CD14-positive monocyte (primary cell): ENCODE results near the gene CCNL1. TPM values are rescaled to one million over a fixed set of nuclear protein-coding genes. Genes with fewer than 3 reads are reported as not detected.

Source experiments
- DNase-seq, 3 donors: peaks; one replicate each; pipeline ENCODE4 v3.0.0-alpha.2; 2011 to 2022
- H2AFZ ChIP-seq: 2 replicates; pipeline ENCODE4 v1.6.0; 2012; ENCODE audit warnings: mild to moderate bottlenecking, low read depth, low read length, inconsistent platforms; ENCODE audit not compliant: insufficient read depth, poor library complexity, severe bottlenecking
- H3K27ac ChIP-seq, 2 donors: 1 replicate in 1 of 2; 2 replicates in 1 of 2; pipeline ENCODE4 v1.5.1; 2012 to 2013; ENCODE audit warnings: low read length in 2 of 2, control low read depth in 1 of 2, inconsistent platforms in 1 of 2, low read depth in 1 of 2, mild to moderate bottlenecking in 1 of 2
- H3K27me3 ChIP-seq, 2 donors: one replicate each; pipeline versions ENCODE4 v1.6.0 to v1.6.1; 2011 to 2013; ENCODE audit warnings: low read length in 2 of 2; ENCODE audit not compliant: control insufficient read depth in 2 of 2, insufficient read depth in 2 of 2
- H3K36me3 ChIP-seq, 2 donors: replicated peaks in 1 of 2; 1 replicate in 1 of 2; 2 replicates in 1 of 2; pipeline versions ENCODE4 v1.5.1 to v1.6.1; 2012 to 2013; ENCODE audit warnings: low read length in 2 of 2, control low read depth in 1 of 2, inconsistent platforms in 1 of 2, mild to moderate bottlenecking in 1 of 2; ENCODE audit not compliant: insufficient read depth in 2 of 2, control insufficient read depth in 1 of 2
- H3K4me1 ChIP-seq, 2 donors: 1 replicate in 1 of 2; 2 replicates in 1 of 2; pipeline versions ENCODE4 v1.5.1 to v1.6.1; 2012 to 2013; ENCODE audit warnings: low read length in 2 of 2, control low read depth in 1 of 2, inconsistent platforms in 1 of 2, mild to moderate bottlenecking in 1 of 2, moderate library complexity in 1 of 2; ENCODE audit not compliant: insufficient read depth in 2 of 2, control insufficient read depth in 1 of 2
- H3K4me2 ChIP-seq: replicated peaks from 2 replicates; pipeline ENCODE3; 2012; ENCODE audit warnings: low read length, moderate library complexity, mild to moderate bottlenecking; ENCODE audit not compliant: poor library complexity, severe bottlenecking; ENCODE audit errors: extremely low read depth
- H3K4me3 ChIP-seq, 3 experiments: fragments of 200-600 bp in 1 of 3; sonication (generic) in 1 of 3; replicated peaks in 1 of 3; 1 replicate in 2 of 3; 2 replicates in 1 of 3; pipeline ENCODE4 v1.5.1; 2011 to 2013; ENCODE audit warnings: low read length in 3 of 3, mild to moderate bottlenecking in 3 of 3, control low read depth in 2 of 3, low read depth in 2 of 3, inconsistent platforms in 1 of 3, moderate library complexity in 1 of 3
- H3K79me2 ChIP-seq: 2 replicates; pipeline ENCODE4 v1.6.0; 2012; ENCODE audit warnings: mild to moderate bottlenecking, control low read depth, inconsistent platforms, low read length, moderate library complexity; ENCODE audit not compliant: insufficient read depth
- H3K9ac ChIP-seq: 2 replicates; pipeline ENCODE4 v1.6.0; 2017; ENCODE audit warnings: low read length, mild to moderate bottlenecking; ENCODE audit not compliant: insufficient read depth, poor library complexity, severe bottlenecking
- H3K9me3 ChIP-seq, 2 donors: replicated peaks in 1 of 2; 1 replicate in 1 of 2; 2 replicates in 1 of 2; pipeline versions ENCODE4 v1.5.1 to v1.6.1; 2012 to 2013; ENCODE audit warnings: low read length in 2 of 2, control low read depth in 1 of 2; ENCODE audit not compliant: control insufficient read depth in 1 of 2, insufficient read depth in 1 of 2
- H4K20me1 ChIP-seq: 2 replicates; pipeline ENCODE4 v1.6.0; 2012; ENCODE audit warnings: mild to moderate bottlenecking, low read length, control low read depth, moderate library complexity; ENCODE audit not compliant: insufficient read depth
- H3K27ac Mint-ChIP-seq, 7 donors: one replicate each; pipeline ENCODE4 v1.8.0; 2020; ENCODE audit warnings: mild to moderate bottlenecking in 7 of 7, mixed read lengths in 7 of 7, moderate library complexity in 6 of 7, inconsistent platforms in 2 of 7
- H3K27me3 Mint-ChIP-seq, 3 donors: one replicate each; pipeline ENCODE4 v1.8.0; 2021 to 2022; ENCODE audit warnings: low read depth in 3 of 3, mild to moderate bottlenecking in 3 of 3, mixed read lengths in 3 of 3, moderate library complexity in 3 of 3, inconsistent platforms in 1 of 3
- H3K36me3 Mint-ChIP-seq, 2 donors: one replicate each; pipeline ENCODE4 v1.8.0; 2020; ENCODE audit warnings: mixed read lengths in 2 of 2, inconsistent platforms in 1 of 2, mild to moderate bottlenecking in 1 of 2
- H3K4me1 Mint-ChIP-seq: one replicate; pipeline ENCODE4 v1.8.0; 2020; ENCODE audit warnings: mild to moderate bottlenecking, mixed read lengths
- H3K4me3 Mint-ChIP-seq, 2 donors: one replicate each; pipeline ENCODE4 v1.8.0; 2020; ENCODE audit warnings: mild to moderate bottlenecking in 2 of 2, mixed read lengths in 2 of 2, moderate library complexity in 1 of 2
- H3K9me3 Mint-ChIP-seq, 7 donors: one replicate each; pipeline ENCODE4 v1.8.0; 2020 to 2022; ENCODE audit warnings: mixed read lengths in 7 of 7, mild to moderate bottlenecking in 6 of 7, moderate library complexity in 6 of 7, inconsistent platforms in 2 of 7
- WGBS: methylation state at CpG from one replicate; pipeline ENCODE4 v1.1.5; 2013; ENCODE audit warnings: missing lambda C conversion rate; ENCODE audit not compliant: insufficient coverage; 5-methylcytosine and 5-hydroxymethylcytosine counted together
- intact Hi-C, 2 donors: fragments of 100-400 bp; cut with micrococcal nuclease; formaldehyde crosslinking; loops; one replicate each; pipeline versions ENCODE4 v1.15.0 to v1.15.1; 2023
- polyA plus RNA-seq, 3 donors: library from polyadenylated mRNA; depleted of rRNA in 1 of 3; unstranded in 2 of 3; stranded (reverse) in 1 of 3; fragments of 300-500 nt in 2 of 3; fragments of >200 nt in 1 of 3; fragmentation: Illumina TruSeq in 2 of 3; gene quantifications; 1 replicate in 2 of 3; 2 replicates in 1 of 3; pipeline ENCODE4 v1.2.3, GENCODE V29; 2012 to 2021
- TF ChIP-seq, protein P1 (sequence below): fragments of 200-600 bp; IDR thresholded peaks from one replicate; pipeline ENCODE4 v1.8.0; 2022; ENCODE audit warnings: antibody characterized with exemption, mild to moderate bottlenecking

The CCNL1 gene
- polyA plus RNA-seq, 3 donors, result 32.0 to 751 (median 42.3) TPM

GRCh38 chr3:157134620-157135191, 25.2 kb downstream of the CCNL1 start:
- no peak for DNase-seq
- H3K4me3 ChIP-seq, result no peak overlapping the region
- no peaks in the 10 kb centered on the region for H3K27me3 ChIP-seq
- no peak overlapping the region for H3K9ac ChIP-seq
- no peak overlapping the region for H3K4me3 Mint-ChIP-seq
- peaks cover 5 to 31% of the 10 kb centered on the region in 2 donors for H3K36me3 ChIP-seq
- peaks cover 7 to 10% of the 10 kb centered on the region in 2 donors for H3K4me1 ChIP-seq
- no peaks in the 10 kb centered on the region for H3K79me2 ChIP-seq
- H3K9me3 Mint-ChIP-seq, result peaks cover 0 to 3% (median 0%) of the 10 kb centered on the region in 7 donors
- H3K27me3 Mint-ChIP-seq, result no peaks in the 10 kb centered on the region
- no peak overlapping the region for H3K4me2 ChIP-seq
- no peak overlapping the region for H3K27ac ChIP-seq
- TF ChIP-seq, protein P1, sequence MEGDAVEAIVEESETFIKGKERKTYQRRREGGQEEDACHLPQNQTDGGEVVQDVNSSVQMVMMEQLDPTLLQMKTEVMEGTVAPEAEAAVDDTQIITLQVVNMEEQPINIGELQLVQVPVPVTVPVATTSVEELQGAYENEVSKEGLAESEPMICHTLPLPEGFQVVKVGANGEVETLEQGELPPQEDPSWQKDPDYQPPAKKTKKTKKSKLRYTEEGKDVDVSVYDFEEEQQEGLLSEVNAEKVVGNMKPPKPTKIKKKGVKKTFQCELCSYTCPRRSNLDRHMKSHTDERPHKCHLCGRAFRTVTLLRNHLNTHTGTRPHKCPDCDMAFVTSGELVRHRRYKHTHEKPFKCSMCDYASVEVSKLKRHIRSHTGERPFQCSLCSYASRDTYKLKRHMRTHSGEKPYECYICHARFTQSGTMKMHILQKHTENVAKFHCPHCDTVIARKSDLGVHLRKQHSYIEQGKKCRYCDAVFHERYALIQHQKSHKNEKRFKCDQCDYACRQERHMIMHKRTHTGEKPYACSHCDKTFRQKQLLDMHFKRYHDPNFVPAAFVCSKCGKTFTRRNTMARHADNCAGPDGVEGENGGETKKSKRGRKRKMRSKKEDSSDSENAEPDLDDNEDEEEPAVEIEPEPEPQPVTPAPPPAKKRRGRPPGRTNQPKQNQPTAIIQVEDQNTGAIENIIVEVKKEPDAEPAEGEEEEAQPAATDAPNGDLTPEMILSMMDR, result no peak
- H3K9me3 ChIP-seq, result no peaks in the 10 kb centered on the region
- WGBS, result no CpG with 5 or more reads among the region's 1 CpG
- H4K20me1 ChIP-seq, result peaks cover 15% of the 10 kb centered on the region
- intact Hi-C loops, result loop anchor here (5.0 to 10.0 kb wide), 3 partner anchors 300 to 982 kb away; partner anchors contain the start of gene TIPARP (in 1 of the 2)
- H3K27ac Mint-ChIP-seq, result no peak overlapping the region
- H3K36me3 Mint-ChIP-seq, result peaks cover 18 to 40% of the 10 kb centered on the region in 2 donors
- no peak overlapping the region for H2AFZ ChIP-seq
- H3K4me1 Mint-ChIP-seq, result peaks cover 36% of the 10 kb centered on the region

DNA sequence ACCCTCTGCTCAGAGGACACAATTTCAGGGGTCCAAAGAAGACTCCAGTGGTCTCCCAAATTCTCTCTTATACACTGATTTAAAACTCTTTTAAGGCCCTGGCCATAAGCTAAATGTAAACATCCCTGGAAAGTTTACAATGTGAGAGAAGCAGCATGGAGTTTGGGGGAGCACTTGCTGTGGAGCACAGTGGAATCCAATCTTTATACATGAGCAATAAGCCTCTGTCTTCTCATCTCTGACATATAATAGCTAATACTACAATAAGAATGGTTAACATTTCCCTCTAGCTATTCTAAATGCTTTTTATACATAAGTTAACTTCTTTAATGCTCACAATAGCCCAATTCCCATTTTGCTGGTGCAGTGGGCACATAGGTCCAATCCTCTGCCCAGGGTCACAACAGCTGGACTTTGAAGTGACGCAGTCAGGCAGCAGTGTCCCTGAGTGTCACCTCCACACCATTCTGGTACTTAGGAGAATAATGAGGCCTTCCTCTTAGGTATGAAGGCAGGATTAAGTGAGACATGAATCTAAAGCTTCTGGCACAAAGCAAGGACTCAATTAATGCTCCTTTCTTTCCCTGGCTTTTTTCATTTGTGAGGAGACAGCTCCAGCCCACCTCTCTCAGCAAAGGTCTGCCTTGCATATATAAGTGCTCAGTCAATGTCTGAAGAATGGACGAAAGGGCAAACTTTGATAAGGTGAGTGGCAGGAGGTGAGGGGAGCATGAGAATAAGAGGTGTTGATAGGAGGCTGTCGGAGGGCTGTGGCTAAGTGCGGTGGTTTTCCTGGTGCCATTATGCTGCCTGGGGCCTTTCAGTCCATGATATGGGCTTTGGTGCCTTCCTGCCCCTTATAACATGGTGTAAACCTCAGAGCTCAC, 26.3 kb downstream of the CCNL1 start:
- H3K4me1 Mint-ChIP-seq, result peaks cover 38% of the 10 kb centered on the region
- DNase-seq, result no peak

More for the DNA sequence above, 26.3 kb downstream of the CCNL1 start:
- H3K27me3 Mint-ChIP-seq, result no peaks in the 10 kb centered on the region
- peaks cover 15% of the 10 kb centered on the region for H4K20me1 ChIP-seq
- peaks cover 7 to 10% of the 10 kb centered on the region in 2 donors for H3K4me1 ChIP-seq
- no peaks in the 10 kb centered on the region for H3K27me3 ChIP-seq
- H3K9me3 Mint-ChIP-seq, result peaks cover 0 to 3% (median 0%) of the 10 kb centered on the region in 7 donors
- WGBS, result 45% methylated on average over 2 of the region's 4 CpGs
- H3K27ac ChIP-seq, result no peak overlapping the region
- H3K79me2 ChIP-seq, result no peaks in the 10 kb centered on the region
- no peak overlapping the region for H3K4me2 ChIP-seq
- H3K36me3 Mint-ChIP-seq, result peaks cover 16 to 30% of the 10 kb centered on the region in 2 donors
- TF ChIP-seq, protein P1, result no peak
- H3K9ac ChIP-seq, result no peak overlapping the region
- no peak overlapping the region for H3K4me3 ChIP-seq
- H3K9me3 ChIP-seq, result no peaks in the 10 kb centered on the region
- intact Hi-C loops, result loop anchor here (5.0 to 10.0 kb wide), 3 partner anchors 299 to 981 kb away; partner anchors contain the start of gene TIPARP (in 1 of the 2)
- no peak overlapping the region for H3K4me3 Mint-ChIP-seq
- H3K27ac Mint-ChIP-seq, result no peak overlapping the region
- H3K36me3 ChIP-seq, result peaks cover 5 to 24% of the 10 kb centered on the region in 2 donors
- no peak overlapping the region for H2AFZ ChIP-seq
